Sigmoid colon (tissue), 7 donors: Measurements from ENCODE around the gene LHFPL2. TPM values are rescaled to one million over a fixed set of nuclear protein-coding genes. Genes with fewer than 3 reads are reported as not detected.

Source experiments
- DNase-seq: peaks from one replicate; pipeline ENCODE4 v3.0.0-alpha.2; 2019
- H3K27ac ChIP-seq, 4 donors: fragments of 200-600 bp; sonication (generic); one replicate each; pipeline ENCODE4 v1.5.1; 2016 to 2019; ENCODE audit warnings: mild to moderate bottlenecking in 1 of 4
- H3K27me3 ChIP-seq, 3 donors: fragments of 200-600 bp; sonication (generic); one replicate each; pipeline ENCODE4 v1.5.1; 2019; ENCODE audit warnings: mild to moderate bottlenecking in 1 of 3
- H3K36me3 ChIP-seq, 4 donors: fragments of 200-600 bp; sonication (generic); one replicate each; pipeline ENCODE4 v1.5.1; 2016 to 2019
- H3K4me1 ChIP-seq, 4 donors: fragments of 200-600 bp; sonication (generic); one replicate each; pipeline ENCODE4 v1.5.1; 2017 to 2019
- H3K4me3 ChIP-seq, 4 donors: fragments of 200-600 bp; sonication (generic); one replicate each; pipeline ENCODE4 v1.5.1; 2017 to 2019; ENCODE audit warnings: mild to moderate bottlenecking in 2 of 4, moderate library complexity in 1 of 4
- H3K9me3 ChIP-seq, 4 donors: fragments of 200-600 bp in 3 of 4; sonication (generic) in 3 of 4; one replicate each; pipeline versions ENCODE4 v1.5.1 to v1.6.1; 2013 to 2019
- CTCF ChIP-seq, 4 experiments: fragments of 450-650 bp in 3 of 4; fragments of 200-600 bp in 1 of 4; IDR thresholded peaks; one replicate each; pipeline ENCODE4 v1.5.1; 2016 to 2019; ENCODE audit warnings: antibody characterized with exemption in 4 of 4, mild to moderate bottlenecking in 3 of 4, moderate library complexity in 2 of 4
- EP300 ChIP-seq, 4 donors: sonication (generic); formaldehyde crosslinking; IDR thresholded peaks; one replicate each; pipeline ENCODE4 v1.6.1; 2017; ENCODE audit warnings: antibody characterized with exemption in 4 of 4
- POLR2A ChIP-seq, 2 donors: fragments of 450-650 bp; IDR thresholded peaks; one replicate each; pipeline ENCODE4 v1.6.1; 2016; ENCODE audit warnings: antibody characterized with exemption in 2 of 2, mild to moderate bottlenecking in 2 of 2, moderate library complexity in 2 of 2
- POLR2AphosphoS5 ChIP-seq, 4 donors: sonication (generic); formaldehyde crosslinking; IDR thresholded peaks; one replicate each; pipeline ENCODE4 v1.6.1; 2017; ENCODE audit warnings: antibody characterized with exemption in 4 of 4
- WGBS, 2 donors: extraction: QIAGEN DNeasy Blood & Tissue Kit; methylation state at CpG; one replicate each; pipeline ENCODE4 v1.1.7; 2013; 5-methylcytosine and 5-hydroxymethylcytosine counted together
- intact Hi-C: fragments of 100-400 bp; cut with DNase I; formaldehyde crosslinking; loops from one replicate; pipeline ENCODE4 v1.15.1; 2023
- polyA plus RNA-seq, 3 donors: library from polyadenylated mRNA; stranded (reverse); fragments of 200-250 nt; gene quantifications; one replicate each; pipeline ENCODE4 v1.2.3, GENCODE V29; 2013
- total RNA-seq, 4 donors: library from RNA; depleted of rRNA; stranded (reverse); fragments of >200 nt; gene quantifications; one replicate each; pipeline ENCODE4 v1.1.0, GENCODE V29; 2016
- donor health status: healthy with polysubstance abuse.
- donor health status: Bipolar disorder and iron deficiency.
- donor health status: healthy.

The LHFPL2 gene
- total and polyA plus RNA-seq, 7 donors: 10.8 to 34.9 (median 21.4) TPM

- 86 to 93% methylated on average over 6 of the region's 6 CpGs for WGBS, 2 donors
- TF ChIP-seq CTCF (IDR thresholded peaks at IDR 0.05) (no peak), POLR2A (IDR thresholded peaks at IDR 0.05) (no peak), POLR2AphosphoS5 (IDR thresholded peaks at IDR 0.05) (no peak), EP300 (IDR thresholded peaks at IDR 0.05) (no peak)
- Histone ChIP-seq H3K27me3 (no peaks in the 10 kb centered on the region), H3K4me3 (no peak overlapping the region), H3K36me3 (no peaks in the 10 kb centered on the region), H3K9me3 (no peaks in the 10 kb centered on the region), H3K4me1 (peaks cover 0 to 49% (median 31%) of the 10 kb centered on the region in 4 donors), H3K27ac (peak overlapping the region; percentile 15 to 77 (median 62))
- intact Hi-C loops: no loop called here
- no peak for DNase-seq
Measured at GRCh38 chr5:78534905-78535200, 113.7 kb downstream of the LHFPL2 start.

GRCh38 chr5:78534148-78534904 is 114.2 kb downstream of the LHFPL2 start:
- no peak for TF ChIP-seq CTCF (IDR thresholded peaks at IDR 0.05)
- peak in 3 of 4 donors; percentile 17 to 76 (median 26) for TF ChIP-seq POLR2AphosphoS5 (IDR thresholded peaks at IDR 0.05)
- H3K4me3 ChIP-seq: no peak overlapping the region
- 89 to 92% methylated on average over 24 of the region's 24 CpGs for WGBS, 2 donors

GRCh38 chr5:78533356-78533755 is 115.2 kb downstream of the LHFPL2 start:
- Histone ChIP-seq H3K4me1 (peaks cover 0 to 55% (median 34%) of the 10 kb centered on the region in 4 donors), H3K4me3 (no peak overlapping the region), H3K36me3 (no peaks in the 10 kb centered on the region), H3K27me3 (no peaks in the 10 kb centered on the region), H3K27ac (peak overlapping the region in 2 of 4 donors; percentile 63 to 77), H3K9me3 (no peaks in the 10 kb centered on the region)
- intact Hi-C loops: no loop called here
- WGBS, 2 donors: 70 to 75% methylated on average over 3 of the region's 3 CpGs
- TF ChIP-seq CTCF (IDR thresholded peaks at IDR 0.05) (peak in 2 of 4 experiments; percentile 17 to 18), POLR2AphosphoS5 (IDR thresholded peaks at IDR 0.05) (no peak), EP300 (IDR thresholded peaks at IDR 0.05) (no peak)
- peak; percentile 26 for DNase-seq

More at GRCh38 chr5:78534148-78534904, 114.2 kb downstream of the LHFPL2 start:
- peak; percentile 74 for DNase-seq
- intact Hi-C loops: no loop called here
- Histone ChIP-seq H3K36me3 (no peaks in the 10 kb centered on the region), H3K27ac (peak overlapping the region; percentile 15 to 77 (median 62)), H3K9me3 (no peaks in the 10 kb centered on the region), H3K4me1 (peaks cover 0 to 49% (median 32%) of the 10 kb centered on the region in 4 donors), H3K27me3 (no peaks in the 10 kb centered on the region)

DNA sequence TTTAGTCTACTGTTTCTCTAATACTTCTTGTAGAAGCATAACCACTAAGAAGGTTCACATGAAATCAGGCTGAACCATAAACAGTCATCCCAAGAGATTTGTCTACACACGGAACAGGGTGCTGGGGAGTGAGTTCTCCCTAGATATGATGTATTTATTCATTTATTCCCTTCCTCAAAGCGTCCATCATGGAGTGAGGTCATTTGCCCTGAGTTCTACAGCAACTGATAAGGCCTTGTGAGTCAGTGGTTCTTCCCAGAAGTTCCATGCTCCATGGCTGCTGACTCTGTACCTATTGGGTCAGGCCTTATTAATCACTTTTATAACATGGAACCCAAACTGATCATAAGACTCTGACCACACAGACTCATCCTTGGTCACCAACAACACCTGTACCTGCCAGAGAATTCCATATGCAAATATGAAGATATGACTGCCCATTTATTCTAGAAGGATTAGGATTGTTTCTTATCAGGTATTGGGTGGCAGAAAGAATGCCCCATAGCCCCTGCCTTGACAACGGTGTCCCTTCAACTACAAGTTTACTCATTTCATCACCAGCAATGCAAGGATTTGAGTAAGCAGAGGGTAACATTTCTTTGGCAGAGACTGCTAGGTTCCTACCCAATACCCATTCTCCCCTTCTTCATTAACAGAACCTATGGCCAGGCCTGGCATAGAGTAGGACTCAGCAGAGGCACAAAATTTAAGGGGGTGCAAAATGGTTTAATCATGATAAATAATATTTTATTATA is 118.1 kb downstream of the LHFPL2 start:
- 64 to 67% methylated on average over 3 of the region's 3 CpGs for WGBS, 2 donors
- intact Hi-C loops: no loop called here
- Histone ChIP-seq H3K4me1 (peaks cover 0 to 70% (median 52%) of the 10 kb centered on the region in 4 donors), H3K9me3 (no peaks in the 10 kb centered on the region), H3K27me3 (no peaks in the 10 kb centered on the region), H3K27ac (peak overlapping the region in 2 of 4 donors; percentile 37 to 84), H3K4me3 (no peak overlapping the region), H3K36me3 (no peaks in the 10 kb centered on the region)
- no peak for DNase-seq
- TF ChIP-seq POLR2AphosphoS5 (IDR thresholded peaks at IDR 0.05) (peak in 1 of 4 donors; percentile 62), CTCF (IDR thresholded peaks at IDR 0.05) (no peak), EP300 (IDR thresholded peaks at IDR 0.05) (no peak), POLR2A (IDR thresholded peaks at IDR 0.05) (no peak)
